ENCODE measurements around the gene FHOD1.
A peak's percentile ranks its signal among the peaks of the same experiment; 100 is the strongest.

The FHOD1 gene

DNA sequence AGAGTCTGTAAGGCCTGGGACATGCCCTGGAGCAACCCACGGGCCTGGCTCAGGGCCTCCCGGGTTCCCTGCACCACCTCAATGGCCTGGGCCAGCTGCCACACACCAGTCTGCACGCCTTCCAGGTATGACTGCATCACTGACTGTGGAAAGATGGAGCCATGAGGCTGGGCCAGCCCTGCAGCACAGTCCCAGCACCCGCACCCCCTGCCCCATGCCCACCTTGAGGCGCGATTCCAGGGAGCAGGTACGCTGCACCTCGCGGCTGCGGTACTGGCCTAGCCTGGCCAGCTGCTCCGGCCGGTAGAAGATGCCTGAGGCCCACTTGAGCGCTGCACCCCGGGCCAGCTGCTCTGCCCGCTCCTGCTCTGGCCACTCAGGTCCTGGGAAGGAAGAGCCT, 58.5 kb downstream of the FHOD1 start:
- DNase-seq, result no peak

DNA sequence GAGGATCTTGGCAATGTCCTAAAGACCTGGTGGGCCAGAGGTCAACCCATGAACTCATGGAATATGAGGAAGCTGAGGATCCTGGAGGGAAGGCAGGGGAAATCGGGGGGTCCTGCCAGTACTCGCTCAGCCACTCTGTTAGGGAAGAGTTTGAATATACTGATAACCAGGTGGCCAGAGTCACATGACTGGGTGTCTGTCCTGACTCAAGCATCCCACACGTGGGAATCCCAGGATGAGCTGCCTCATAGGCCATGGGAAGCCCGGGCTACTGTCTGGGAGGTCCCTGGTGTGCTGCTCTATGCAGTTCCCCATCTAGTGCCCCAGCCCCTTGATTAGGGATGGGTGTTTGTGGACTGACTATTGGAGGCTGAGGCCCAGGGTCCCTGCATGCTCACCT, 59.0 kb downstream of the FHOD1 start:
- DNase-seq, result no peak

DNA sequence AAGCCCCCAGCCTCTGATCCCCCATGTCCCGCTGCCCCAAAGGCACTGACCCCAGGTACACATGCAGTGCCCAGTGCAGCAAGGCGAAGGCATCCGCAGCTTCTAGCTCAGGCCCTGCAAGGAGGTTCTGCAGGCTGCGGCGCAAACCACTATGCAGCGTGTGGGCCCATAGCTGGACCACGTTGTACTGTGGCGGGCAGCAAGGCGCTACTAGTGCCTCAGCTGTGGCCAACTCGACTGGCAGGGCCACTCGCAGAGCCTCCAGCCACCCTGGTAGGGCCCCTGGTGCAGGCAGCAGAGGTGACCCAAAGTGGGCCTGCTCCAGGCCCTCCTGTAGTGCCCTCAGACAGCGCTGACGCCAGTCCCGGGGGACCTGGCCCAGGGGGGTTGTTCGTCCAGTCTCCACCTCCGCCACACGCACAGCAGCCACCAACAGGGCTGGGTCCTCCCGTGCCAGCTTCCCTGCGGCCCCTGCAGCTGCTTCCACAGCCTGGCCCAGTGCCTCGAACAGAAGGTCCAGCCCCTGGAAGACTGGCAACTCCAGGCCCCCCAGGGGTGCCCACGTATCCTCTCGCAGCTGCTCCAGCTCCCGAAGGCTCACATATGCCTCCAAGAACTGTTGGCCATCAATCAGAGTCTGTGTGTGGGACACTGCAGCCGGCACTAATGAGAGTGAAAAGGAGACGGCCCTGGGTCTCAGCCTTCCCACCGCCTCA, 59.9 kb downstream of the FHOD1 start:
- DNase-seq, result no peak

DNA sequence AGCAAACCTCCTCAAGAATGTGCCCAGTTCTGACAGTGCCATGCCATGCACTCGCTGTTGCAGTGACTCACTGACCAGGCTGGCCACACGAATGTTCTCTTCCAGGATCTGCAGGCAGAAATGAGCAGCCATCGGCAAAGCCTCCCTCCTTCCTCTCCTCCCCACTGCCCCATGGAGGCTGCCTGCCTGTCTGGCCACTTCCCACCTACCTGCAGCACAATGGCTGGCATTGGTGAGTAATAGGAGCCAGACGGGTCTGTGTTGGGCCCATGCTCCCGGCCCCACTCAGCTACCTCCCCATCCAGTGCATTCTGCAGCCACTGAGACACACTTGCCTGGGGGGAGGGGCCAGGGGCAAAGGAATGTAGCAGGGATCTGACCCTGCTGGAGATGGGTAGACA, 60.7 kb downstream of the FHOD1 start:
- no peak for DNase-seq

DNA sequence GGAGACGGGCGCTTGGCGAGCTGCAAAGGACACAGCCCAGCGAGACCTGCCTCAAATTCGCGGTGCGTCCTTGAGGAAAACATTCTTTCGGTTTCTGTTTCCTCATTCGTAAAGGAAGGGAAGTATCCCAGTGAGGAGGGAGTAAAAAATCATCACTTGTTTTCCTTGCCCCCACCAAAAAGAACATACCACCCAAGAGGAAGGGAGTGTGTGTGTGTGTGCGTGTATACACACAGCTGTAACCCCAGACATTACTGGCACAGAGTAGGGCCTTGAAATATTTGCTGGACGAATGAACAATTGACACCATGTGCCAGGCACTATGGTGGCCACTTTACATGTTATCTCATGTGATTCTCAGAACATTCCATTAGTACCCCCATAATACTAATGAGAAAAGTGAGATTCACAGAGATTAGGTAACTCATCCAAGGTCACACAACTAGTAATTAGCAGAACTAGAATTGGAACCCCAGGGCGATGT, 61.6 kb downstream of the FHOD1 start:
- DNase-seq, result no peak

DNA sequence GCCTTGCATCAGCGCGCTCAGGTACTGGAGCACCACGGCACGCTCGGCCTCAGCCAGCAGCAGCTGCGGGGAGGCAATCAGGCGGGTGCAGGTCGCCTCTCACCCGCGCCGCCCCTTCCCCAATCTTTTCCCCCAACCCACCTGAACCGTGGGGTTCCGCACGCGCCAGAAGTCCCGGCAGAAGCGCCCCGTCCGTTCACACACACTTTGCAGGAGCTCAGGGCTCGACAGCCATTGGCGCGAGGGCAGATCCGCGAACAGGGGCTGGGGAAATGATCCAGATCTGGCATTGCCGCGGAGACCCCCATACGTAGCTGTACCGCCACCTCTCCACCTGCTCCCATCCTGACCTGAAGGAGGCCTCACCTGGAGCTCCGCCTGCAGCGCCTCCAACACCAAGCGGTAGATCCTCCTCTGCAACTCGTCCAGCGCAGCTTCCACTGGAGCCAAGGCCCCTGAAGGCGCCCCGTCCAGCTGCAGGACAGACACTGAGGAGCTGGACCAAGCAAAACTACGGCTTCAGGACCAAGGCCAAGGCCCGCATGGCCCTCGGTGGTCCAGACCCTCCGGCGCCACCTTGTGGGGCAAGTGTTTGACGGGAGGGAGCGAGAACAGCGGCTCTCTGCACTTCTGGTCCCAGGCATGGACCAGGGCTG, 62.2 kb downstream of the FHOD1 start:
- DNase-seq, result peak; percentile 88

DNA sequence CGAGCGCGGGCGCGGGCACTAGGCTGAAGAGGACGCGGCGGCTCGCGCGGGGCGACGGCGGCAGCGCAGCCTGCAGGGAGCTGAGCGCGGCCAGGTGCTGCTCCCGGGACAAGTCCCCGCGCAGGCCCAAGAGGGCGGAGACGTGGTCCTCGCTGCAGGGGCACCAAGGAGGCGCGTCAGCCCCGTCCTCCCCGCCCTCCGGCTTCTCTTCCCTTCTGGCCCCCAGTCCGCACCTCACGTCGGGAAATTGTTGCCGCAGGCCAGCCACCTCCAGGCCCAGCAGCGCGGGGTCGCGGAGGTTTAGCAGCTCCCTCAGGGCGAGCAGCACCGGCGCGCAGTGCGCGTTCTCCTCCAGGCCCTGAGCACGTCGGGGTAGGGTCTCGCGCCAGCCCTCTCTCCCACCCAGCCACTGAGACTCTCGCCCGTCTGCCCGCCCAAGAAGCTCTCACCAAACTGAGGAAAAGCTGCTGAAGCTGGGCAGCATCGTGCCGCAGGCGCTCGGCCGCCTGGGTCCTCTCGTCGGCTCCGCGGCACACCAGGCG, 62.8 kb downstream of the FHOD1 start:
- DNase-seq, result no peak

DNA sequence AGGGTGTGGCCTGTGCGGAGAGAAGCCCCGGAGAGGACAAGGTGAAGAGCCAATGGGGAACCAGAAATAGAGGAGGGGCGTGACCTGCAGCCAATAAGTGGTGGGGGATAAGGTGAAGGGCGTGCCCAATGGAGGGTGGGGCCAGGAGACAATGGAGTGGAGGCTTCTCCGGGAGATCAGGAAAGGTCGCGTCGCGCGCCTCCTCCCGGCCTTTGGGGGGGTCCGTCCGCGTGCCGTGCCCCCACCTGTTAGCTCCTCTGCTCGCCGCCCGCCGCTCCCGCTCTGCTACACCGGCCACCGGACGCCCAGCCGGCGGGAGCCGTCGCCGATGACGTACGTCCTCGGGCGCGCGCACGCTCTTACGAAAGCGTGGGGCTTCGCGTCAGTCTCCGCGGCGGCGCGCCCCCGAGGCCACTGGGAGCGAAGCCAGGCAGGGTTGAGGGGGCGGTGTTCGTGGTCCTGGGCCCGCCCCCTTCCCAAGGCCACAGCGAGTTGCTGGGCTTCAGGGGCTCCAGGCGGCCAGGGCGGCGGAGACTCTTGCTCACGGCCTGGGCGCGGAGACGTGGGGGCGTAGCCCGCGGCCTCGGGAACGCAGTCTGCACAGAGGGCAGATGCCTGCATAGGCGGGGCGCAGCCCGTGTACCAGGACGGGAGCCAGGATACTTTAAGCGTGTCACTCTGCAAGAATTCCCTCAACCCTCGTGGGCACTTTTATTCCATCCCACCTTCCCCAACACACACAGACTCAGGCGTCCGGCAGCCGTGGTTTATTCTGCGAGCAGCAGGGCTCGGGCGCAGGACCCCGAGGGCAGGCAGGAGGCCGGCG, 63.4 kb downstream of the FHOD1 start, which contains the start of gene MATCAP1:
MATCAP1 (minus strand) TSS at position 337 of the 826 bp plus-strand sequence. CDS start 3,353 bp downstream, outside the sequence.
- peak; percentile 98 for DNase-seq

DNA sequence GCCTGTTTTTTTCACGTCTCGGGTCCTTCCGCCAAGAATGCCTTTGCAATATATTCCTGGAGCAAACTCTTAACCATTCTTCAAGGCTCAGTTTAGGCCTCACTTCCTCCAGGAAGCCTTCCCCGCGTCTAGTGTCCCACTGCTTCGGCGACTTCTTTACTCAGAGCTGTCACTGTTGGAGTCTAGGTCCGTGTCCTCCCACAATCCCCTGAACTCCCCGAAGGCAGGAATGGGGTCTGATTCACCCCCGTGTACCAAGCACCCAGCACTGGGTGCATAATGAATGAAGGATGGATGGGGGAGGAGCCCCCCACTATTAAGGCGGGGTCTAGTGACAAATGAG, 64.0 kb downstream of the FHOD1 start:
- DNase-seq, result no peak

DNA sequence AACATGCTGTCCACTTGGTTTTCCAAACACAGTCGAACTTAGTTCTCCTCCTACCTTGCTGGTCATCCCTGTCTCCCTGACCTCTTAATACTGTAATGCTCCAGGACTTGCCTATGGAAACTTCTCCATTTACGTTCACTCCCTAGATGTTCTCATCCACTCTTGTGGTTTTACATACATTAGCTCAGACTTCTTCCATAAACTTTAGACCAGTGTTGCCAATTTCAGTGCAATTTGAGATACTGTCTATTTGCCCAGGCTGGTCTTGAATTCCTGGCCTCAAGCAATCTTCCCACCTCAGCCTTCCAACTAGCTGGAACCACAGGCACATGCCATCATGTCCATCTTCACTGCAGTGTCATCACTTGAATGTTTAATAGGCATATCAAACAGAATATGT, 65.0 kb downstream of the FHOD1 start:
- no peak for DNase-seq

DNA sequence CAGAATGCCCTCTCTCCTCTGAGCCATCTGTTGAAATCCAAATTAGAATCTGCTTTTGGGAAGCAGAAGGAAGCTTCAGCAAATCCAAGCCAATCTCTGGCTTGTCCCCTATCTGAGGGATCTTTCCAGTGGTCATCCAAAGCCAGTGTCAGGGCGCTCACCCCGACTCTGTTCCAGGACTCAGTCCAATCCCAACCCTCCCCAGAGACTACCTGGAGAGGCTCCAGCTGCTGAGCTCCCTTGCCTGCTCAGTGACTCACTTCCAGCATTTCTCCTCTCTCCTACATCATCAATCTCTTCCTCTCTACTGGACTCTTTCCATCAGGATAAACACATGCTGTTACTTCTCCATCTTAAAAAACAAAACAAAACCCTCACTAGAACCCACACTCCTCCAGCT, 65.9 kb downstream of the FHOD1 start:
- DNase-seq, result no peak

DNA sequence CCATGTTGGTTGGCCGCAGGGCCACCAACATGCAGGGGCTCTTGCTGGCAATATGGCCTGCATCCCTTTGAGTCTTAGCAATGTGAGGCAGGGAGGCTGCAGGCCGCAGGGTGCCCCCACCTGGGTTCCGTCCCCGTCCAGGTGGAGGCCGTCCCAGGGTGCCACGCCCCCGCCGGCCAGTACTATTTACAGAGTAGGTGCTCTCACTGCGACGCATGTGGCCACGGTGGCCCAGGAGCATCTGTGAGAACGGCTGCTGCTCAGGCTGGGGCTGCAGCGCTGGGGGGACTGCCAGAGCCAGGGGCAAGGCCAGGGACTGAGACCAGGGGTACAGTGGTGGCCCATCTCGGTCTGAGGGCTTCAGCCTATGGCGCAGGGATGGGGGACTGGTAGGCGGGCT, 67.1 kb downstream of the FHOD1 start:
- no peak for DNase-seq

DNA sequence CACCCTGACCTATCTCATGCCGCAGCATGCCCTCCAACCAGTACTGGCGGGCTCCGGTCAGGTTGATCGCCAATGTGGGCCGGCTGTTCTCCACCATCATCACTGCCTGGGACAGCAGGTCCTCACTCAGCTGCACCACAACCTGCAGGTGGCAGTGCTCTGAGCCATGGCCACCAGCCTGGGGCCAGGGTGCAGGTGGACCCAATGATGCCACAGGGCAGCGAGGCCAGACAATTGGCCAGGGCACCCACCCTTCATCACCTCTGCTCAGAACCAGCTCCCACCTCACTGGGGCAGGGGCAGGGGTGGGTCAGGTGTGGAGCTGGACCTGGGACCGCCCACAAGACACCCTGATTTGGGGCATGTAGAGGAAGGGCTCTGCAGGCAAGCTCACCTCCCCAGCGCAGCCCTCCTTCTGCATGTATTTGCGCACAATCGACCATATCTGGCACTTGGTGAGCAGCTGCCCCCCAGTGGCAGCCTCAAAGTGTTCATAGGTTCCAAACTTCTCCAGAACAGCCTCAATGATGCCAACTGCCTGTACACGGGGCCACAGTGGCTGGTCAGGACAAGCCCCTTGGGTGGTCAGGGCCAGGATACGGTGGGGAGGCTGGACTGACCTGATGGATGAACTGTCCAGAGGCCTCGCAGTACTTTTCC, 67.7 kb downstream of the FHOD1 start:
- no peak for DNase-seq

Data from activated CD4-positive, alpha-beta T cell treated with anti-CD3 and anti-CD28 coated beads, Interleukin-10, Interleukin-2, amounts not matched to agents 100 ng/mL and 50 ng/mL, durations not matched to agents 16 hours and 8 hours (primary cell).